HG02981 (cell line): ENCODE results near the gene PPP1R14B.
A peak's percentile ranks its signal among the peaks of the same experiment; 100 is the strongest.

ENCODE experiments used
- ATAC-seq: cut with Tn5 transposase; IDR thresholded peaks from one replicate; pipeline ENCODE4 v1.9.1; 2021; ENCODE audit warnings: mild to moderate bottlenecking, moderate library complexity; ENCODE audit not compliant: unreplicated experiment

Gene PPP1R14B

DNA sequence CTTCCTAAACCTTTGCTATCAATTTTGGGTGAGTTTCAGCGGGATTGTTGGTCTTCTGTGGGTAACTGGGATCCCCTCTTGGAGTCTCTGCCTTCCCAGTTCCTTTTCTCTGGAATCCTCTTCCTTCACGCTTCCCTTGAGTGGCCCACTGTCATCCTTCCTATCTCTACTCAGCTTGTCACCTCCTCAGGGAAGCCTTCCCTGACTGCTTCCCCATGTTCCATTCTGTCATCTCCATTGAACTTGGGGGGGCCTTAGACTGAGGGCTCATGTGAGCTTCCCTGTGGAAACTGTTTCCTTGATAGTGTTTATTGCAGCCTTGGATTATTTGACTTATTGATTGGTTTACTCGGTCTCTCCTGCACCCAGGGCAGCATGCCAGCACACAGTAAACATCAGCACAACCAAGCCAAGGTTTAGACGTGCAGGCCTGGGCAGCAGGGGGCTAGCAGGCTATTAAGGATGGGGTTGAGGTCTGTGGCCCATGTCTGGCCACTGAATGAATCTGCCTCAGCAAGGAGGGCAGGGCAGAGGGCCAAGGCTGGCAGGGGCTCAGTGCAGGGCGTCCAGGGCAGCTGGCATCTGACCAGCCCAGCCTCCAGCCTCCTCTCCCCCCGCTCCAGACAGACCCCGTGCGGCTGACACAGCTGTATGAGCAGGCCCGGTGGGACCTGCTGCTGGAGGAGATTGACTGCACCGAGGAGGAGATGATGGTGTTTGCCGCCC, 28.0 kb downstream of the PPP1R14B start:
- ATAC-seq, result no peak

DNA sequence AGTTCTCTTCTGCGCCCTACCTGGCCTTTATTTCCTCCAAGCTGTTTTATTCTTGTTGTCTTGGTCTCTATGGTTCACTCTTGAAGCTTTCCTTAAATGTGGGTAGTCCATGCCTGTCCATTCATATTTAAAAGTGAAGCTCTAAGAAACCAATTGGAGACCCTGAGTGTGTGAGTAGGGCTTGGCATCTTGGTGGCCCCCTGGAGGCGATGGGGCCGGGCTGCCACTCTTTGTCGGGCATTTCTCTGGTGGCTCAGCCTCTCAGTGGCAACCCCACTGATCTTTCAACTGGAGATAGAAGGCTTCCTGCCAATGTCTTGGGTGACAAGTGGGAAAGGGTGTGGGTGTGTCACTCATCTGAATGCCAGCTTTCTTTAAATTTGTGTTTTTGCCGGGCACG, 29.9 kb downstream of the PPP1R14B start:
- ATAC-seq, result no peak

GRCh38 chr11:64211181-64211872, 35.4 kb downstream of the PPP1R14B start:
- no peak for ATAC-seq

- ATAC-seq, result no peak
Observed at GRCh38 chr11:64210301-64211020, 36.3 kb downstream of the PPP1R14B start.

GRCh38 chr11:64209563-64209843, 37.2 kb downstream of the PPP1R14B start:
- no peak for ATAC-seq

DNA sequence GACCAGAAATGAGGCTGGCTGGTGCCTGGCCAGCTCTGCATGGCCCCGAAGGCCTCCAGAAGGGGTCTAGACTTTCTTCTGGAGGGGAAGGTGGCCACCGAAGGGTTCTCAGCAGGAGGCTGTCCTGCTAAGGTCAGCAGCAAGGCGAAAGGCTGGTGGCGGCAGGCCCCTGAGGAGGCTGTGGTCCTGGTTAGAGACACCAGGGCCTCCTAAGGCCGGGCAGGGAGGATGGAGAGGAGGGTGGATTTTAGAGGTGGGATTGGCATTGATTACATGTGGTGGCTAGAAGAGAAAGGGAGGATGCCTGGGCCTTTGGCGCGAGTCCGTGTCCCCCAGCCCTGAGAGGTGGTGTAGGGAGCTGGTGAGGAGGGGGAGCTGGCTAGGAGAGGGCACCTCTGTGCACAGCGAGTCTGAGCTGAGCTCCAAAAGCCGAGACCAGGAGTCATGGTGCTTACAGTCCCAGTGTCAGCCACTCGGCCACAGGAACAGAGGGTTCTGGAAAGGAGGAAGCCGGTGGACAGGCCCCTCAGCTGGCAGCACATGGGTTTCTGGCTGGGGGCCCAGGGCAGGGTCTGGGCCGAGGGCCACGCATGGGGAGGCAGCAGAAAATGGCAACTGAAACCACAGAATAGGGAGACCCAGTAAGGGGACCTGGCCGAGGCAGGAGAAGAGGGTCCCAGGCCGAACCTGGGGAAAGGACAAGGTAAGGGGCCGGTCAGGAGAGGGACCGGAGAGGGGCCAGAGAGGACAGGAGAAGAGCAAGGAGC, 37.8 kb downstream of the PPP1R14B start:
- no peak for ATAC-seq

- no peak for ATAC-seq
Observed at GRCh38 chr11:64208086-64208795, 38.5 kb downstream of the PPP1R14B start.

DNA sequence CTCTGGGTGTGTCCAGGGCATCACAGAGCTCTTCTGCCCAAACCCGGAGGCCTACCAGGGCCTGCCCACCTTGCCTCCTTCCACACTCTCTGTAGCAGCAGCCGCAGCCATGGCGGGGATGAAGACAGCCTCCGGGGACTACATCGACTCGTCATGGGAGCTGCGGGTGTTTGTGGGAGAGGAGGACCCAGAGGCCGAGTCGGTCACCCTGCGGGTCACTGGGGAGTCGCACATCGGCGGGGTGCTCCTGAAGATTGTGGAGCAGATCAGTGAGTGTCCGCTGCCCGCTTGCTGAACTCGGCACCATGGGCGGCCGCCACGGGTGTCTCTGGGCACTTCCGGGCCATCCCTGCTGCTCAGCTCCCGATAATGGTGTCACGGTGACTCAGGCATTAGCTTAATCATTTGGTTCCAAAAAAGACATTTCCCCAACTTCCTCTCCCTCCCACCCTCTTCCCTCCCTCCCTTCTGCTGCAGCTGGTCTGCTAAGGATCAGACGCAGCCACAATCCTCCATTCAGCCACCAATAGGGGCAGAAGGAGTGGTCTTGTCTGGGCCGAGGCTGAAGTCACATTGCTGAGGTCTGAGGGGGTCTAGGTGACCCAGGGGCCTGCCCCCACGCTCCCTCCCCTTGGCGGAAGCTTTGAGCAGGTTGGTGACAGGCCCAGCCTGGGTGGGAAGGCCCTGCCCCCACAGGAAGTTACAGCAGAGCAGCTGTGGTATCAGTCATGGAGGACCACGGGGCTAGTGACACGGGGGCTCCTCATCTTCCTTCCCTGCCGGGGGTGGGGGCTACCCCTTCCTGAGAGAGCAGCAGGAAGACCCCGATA, 39.3 kb downstream of the PPP1R14B start:
- ATAC-seq, result peak; percentile 52

DNA sequence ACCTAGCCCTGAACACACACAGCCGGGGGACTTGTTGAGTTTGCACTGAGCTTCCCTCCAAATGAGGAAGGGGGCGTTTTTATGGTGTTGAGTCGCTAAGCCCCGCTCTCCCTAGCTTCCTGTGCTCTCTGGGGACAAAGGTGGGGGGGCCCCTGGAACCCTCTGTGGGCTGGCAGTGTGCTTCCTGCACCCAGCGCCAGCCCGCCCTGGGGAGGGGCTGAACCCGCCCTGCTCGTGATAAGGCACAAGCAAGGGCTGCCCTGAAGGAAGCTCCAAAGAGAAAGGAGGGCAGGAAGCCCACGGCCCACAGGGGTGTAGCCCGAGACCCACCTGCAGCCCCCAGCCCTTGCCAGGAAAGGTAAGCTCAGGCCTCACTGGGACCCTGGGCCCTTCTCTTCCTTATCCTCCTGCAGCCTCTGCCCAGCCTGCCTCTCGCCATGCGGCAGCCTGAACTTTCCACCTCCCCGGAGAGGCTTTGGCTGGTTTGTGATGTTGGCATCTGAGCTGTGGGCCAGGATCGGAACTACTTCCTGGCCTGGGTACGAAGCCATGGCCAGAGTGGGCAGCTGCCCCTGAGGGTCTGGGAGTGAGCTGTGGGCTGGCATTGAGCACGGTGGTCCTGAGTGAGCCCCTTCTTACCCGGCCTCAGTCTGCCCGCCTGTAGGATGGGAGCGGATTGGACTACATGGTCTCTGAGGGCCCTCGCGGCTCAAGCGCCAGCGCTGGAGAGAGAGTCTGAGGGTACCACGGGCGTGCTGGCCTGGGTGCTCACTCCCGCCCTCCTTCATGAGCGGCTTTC, 40.1 kb downstream of the PPP1R14B start, which contains the start of gene FERMT3:
TSS of gene FERMT3 (plus strand) at position 265 of the 799 bp plus-strand sequence. CDS start 644 bp downstream, outside the sequence.
- no peak for ATAC-seq

- ATAC-seq, result no peak
Observed at GRCh38 chr11:64204464-64204989, 42.2 kb downstream of the PPP1R14B start.

- ATAC-seq, result no peak
Observed at GRCh38 chr11:64204080-64204440, 42.7 kb downstream of the PPP1R14B start.

DNA sequence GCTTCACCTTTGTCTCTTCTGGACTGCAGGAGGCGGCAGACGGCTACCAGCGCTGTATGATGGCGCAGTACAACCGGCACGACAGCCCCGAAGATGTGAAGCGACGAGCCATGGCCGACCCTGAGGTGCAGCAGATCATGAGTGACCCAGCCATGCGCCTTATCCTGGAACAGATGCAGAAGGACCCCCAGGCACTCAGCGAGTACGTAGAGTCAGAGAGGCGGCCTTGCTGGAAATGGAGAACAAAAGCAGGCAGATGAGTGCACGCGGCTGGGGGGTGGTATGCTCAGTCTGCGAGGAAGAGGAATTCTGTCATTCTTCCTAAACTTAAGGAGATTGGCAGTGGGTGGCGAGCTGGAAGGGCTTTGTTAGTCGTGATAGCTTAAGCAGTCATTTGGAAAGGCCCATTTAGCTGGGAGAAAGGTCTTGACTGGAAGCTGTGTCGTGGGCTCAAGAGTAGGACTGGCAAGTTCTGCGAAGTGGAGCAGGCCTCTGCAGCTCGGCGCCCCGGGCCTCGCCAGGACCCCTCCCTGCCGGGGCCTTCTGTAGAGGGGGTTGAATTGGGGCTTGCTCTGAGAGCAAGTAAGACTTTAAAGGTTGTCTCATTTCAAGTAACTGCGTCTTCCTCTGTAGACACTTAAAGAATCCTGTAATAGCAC, 43.2 kb downstream of the PPP1R14B start:
- ATAC-seq, result no peak

DNA sequence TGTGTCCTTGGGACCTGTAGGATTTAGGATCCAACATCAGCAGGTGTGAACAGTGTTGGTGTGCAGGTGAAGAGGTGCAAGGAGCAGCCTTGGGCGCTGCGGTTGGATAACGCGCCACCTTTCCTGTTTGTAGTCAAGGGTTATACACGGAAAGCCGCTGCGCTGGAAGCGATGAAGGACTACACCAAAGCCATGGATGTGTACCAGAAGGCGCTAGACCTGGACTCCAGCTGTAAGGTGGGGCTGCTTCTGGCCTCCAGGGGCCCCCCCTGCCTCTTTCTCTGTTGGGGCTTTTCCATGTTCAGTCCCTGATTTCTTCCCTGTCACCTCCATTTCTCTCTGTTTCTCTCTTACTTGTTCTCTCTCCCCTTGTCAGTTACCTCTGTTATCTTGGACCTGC, 43.8 kb downstream of the PPP1R14B start:
- ATAC-seq, result no peak

DNA sequence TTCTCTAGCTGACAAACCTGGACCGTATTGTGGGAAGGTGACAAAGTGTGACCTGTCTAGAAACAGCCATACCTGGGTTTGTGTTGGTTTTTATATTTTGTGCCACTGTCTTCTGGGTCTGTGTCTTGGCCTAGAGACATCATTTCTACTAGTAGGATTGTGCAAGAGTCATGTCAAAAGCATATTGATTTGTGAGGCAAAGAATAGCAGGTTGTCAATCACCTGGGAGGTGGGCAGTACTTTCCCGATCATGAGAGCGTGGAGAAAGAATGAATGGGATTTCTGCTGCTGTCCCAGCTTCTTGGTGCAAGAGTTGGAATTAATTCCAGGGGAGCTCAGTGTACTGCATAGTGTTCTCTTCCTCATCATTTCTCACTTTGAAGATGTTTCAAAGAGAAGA, 45.2 kb downstream of the PPP1R14B start:
- ATAC-seq, result no peak

DNA sequence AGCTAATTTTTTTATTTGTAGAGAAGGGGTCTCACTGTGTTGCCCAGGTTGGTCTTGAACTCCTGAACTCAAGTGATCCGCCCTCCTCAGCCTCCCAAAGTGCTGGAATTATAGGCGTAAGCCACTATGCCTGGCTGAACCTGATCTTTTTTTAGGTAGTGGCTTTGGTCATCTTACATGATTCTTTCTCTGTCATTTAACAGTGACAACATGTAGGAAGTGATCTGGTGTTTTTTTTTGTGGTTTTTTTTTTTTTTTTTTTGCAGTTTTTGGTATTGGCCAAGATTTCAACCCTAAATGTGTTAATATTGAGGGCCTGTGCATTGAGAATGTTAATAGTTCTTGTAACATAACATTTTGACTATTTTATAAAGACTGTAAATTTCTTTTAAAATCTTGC, 48.2 kb downstream of the PPP1R14B start:
- ATAC-seq, result no peak

DNA sequence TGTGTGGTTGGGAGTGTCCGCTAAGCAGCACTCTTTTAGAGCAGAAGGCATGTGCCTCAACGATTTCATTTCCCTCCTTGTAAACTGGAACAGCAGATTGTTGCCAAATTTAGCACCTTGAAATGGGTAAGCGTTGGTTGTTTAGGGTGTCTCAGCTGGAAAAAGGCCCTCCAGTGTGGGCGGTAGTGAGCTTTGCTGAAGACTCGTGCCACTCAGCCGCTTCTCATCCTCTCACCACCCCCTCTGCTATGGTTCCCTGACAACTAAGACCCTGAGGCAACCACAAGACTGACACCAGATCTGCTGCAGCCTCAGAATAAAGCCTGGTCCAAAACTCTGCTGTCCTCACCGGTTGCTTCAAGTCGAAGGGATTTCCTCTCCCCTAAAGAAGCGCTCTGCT, 50.1 kb downstream of the PPP1R14B start:
- no peak for ATAC-seq
